Stimulated activated CD8-positive, alpha-beta memory T cell treated with anti-CD3 and anti-CD28 coated beads, Interleukin-4, amount 100 ng/mL, for 24 hours (primary cell): ENCODE results near the gene FNTB.
A peak's percentile ranks its signal among the peaks of the same experiment; 100 is the strongest.
"Not testable (repeated sequence)": the region's sequence is repeated elsewhere in the genome, so short reads cannot be mapped to it uniquely, and the experiment has no call there.

Source experiments
- DNase-seq: peaks from one replicate; pipeline ENCODE4 v3.0.0-alpha.2; 2020; ENCODE audit warnings: low read depth

Gene FNTB

GRCh38 chr14:65087835-65088234 is 101.1 kb downstream of the FNTB start:
- not testable (repeated sequence) for DNase-seq

- DNase-seq, result no peak
Observed at GRCh38 chr14:65092349-65092748, 105.7 kb downstream of the FNTB start.

DNA sequence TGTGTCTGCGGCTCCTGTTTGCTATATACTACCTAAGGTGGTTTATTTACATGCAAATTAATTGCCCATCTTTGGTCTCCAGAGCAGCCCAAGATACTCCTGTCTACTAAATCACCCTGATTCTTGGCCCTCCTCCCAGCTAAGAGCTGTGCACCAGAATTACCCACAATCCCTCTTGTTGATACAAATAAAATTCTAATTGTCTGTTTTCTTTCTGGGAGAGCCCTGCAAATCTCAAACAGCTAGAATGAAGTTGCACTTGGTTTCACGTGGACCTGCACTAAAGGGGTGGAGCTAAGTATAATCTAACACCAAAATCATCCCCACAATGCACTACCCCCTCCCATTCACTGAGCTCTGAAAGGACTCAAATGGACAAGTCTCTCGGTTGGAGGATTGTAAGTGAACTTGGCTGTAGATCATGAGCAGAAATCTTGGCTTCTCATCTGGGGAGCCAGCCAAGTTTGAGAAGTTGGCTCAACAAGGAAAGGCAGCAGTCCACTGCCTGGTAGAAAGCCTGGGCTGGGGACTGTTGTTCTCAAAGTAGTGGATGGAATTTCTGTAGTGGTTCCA is 109.0 kb downstream of the FNTB start:
- DNase-seq, result no peak

- DNase-seq, result no peak
Observed at GRCh38 chr14:65096323-65097089, 109.8 kb downstream of the FNTB start.

DNA sequence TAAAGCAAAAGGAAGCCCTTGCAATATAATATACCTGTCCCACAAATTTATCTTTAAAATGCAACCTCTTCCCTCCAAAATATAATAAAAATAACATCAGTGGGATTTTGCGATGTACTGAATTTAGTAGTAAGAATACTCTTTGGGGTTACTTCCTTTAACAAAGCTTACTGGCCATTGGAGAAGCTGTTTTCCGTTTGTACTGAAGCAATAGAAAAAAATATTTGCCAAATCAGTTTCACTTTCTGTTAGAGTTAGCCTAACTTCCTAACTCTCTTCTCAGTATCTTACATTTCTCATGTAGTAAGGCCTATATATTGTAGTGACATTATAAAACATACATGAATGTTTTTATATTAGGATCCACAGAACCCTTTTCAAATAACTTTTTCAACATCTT is 111.9 kb downstream of the FNTB start:
- DNase-seq, result no peak

- no peak for DNase-seq
Observed at GRCh38 chr14:65100922-65101541, 114.3 kb downstream of the FNTB start.

GRCh38 chr14:65101631-65102440 is 115.1 kb downstream of the FNTB start:
- DNase-seq, result peak; percentile 21

GRCh38 chr14:65102441-65103149 is 115.9 kb downstream of the FNTB start, which contains the start of gene MAX:
TSS of gene MAX (minus strand) at chr14:65102517. CDS start at chr14:65102339, 178 bp downstream.
- DNase-seq, result peak; percentile 97

DNA sequence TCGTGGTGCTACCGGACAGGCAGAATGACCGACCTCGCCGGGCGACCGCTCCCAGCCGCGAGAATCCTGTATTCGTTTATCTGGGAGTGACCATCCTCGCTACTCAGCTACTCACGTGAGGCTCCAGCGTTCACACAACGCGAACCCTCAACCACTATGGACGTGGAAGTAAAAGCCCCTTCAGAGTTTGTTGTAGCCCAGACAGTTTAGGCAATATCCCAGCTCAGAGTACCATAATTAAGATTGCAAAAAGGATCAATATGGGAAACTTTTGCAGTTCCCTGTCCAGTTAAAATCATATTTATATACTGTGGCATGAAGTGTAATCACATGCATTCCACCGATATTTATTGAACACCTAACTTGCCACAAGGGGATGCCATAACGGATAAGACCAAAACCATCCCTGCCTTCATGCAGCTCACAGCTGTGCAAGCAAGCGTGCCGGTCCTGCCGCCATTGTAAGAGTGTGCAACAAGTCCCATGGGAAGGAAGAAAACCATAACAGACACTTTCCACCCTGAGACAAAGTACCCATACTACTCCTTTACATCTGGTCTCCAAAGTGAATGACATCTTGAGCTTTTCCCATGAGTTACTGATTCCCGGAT is 116.6 kb downstream of the FNTB start:
- no peak for DNase-seq

- DNase-seq, result no peak
Observed at GRCh38 chr14:65104791-65105190, 118.1 kb downstream of the FNTB start.

GRCh38 chr14:65106316-65106715 is 119.6 kb downstream of the FNTB start:
- no peak for DNase-seq

DNA sequence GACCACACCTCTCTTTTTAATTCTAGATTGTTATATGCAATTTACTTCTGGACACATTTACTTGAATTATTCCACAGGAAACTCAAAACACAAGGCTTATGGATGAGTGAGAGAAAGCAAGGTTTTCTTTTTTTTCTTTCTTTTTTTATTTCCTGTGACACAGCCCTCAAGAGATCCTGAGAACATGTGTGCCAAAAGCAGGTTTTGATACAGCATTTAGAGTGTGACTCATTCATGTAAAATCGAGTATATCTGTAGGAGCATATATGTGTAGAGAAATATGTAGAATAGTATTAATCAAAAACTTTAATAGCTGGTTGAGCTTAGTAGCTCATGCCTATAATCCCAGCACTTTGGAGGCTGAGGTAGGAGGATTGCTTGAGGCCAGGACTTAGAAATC is 120.0 kb downstream of the FNTB start:
- DNase-seq, result no peak

DNA sequence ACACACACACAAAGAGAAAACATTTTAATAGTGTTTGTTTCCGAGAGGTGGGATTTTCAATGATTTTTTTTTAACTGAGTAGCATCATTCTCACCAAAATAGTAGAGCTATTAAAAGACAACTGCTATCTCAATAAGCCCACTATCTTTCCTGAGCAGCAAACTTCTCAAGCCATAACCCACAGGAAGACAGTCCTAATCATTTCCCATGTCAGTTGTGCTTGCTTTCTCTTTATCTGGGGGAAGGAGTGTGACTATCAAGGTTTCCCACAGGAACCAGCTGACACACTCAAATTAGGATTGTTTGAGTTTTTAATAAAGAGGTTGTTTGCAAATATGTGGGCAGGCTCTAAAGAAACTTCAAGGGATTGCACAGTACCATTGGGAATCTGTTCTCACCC is 120.5 kb downstream of the FNTB start:
- DNase-seq, result no peak

- no peak for DNase-seq
Observed at GRCh38 chr14:65109357-65109756, 122.7 kb downstream of the FNTB start.

DNA sequence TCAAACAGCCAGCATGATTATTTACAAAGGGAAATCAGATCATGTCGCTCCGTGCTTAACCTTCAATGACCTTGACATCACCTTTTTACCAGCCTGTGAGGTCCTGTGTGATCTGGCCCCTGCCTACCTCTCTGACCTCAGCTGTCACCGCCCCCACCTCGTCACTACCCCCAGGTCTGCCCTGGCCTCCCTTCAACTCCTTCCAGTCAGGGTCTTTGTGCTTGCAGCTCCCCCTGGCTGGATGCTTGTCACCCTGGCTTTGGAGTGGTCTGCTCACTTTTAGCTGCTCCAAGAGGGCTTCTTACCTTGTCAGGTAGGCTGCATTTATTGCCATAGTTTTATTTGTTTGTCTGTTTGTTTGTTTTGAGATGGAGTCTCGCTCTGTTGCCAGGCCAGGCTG is 123.8 kb downstream of the FNTB start:
- DNase-seq, result no peak
